ENCODE measurements around the gene FMO2. TPM values are rescaled to one million over a fixed set of nuclear protein-coding genes. Genes with fewer than 3 reads are reported as not detected.
A peak's percentile ranks its signal among the peaks of the same experiment; 100 is the strongest.

FMO2 gene
- total and polyA plus RNA-seq, 10 of the 15 experiments (the other 5 are each of a cell fraction or from before 2014, with no cell fraction given): not detected

DNA sequence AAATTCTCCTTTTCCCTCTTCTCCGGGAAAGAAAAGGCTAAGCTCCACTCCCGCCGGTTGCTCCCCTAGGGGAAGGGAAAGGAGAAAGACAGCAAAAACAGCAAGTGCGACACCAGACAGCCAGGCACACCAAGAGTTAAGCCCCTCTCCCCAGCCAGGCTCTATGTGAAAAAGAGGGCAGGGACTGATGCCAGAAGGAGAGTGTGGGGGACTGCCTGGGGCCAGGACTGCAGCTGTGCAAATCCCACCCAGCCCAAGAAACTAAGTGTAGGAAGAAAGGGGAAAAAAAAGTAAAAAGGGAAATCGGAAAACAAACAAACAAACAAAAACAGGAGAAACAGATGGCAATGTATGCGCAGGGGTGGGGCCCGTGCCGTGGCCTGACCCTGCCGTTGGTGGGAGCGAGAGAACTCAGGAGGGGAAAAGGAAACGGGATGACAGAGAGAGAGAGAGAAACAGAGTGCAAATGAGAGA lies 35.5 kb downstream of the FMO2 start (continued):
- TF ChIP-seq RBBP5 (conservative IDR thresholded peaks at IDR 0.05) (no peak), NBN (IDR thresholded peaks at IDR 0.05) (no peak), ZNF24 (IDR thresholded peaks at IDR 0.05) (no peak), SMARCA5 (IDR thresholded peaks at IDR 0.05) (no peak), EZH2 (IDR thresholded peaks at IDR 0.05; ENCODE audit: borderline replicate concordance, control insufficient read depth, low read depth, low read length) (no peak), SPI1 (IDR thresholded peaks at IDR 0.05; ENCODE audit: borderline replicate concordance, insufficient read depth, low read depth, low read length) (no peak), SP1 (IDR thresholded peaks at IDR 0.05; ENCODE audit: low read depth, low read length) (no peak)

DNA sequence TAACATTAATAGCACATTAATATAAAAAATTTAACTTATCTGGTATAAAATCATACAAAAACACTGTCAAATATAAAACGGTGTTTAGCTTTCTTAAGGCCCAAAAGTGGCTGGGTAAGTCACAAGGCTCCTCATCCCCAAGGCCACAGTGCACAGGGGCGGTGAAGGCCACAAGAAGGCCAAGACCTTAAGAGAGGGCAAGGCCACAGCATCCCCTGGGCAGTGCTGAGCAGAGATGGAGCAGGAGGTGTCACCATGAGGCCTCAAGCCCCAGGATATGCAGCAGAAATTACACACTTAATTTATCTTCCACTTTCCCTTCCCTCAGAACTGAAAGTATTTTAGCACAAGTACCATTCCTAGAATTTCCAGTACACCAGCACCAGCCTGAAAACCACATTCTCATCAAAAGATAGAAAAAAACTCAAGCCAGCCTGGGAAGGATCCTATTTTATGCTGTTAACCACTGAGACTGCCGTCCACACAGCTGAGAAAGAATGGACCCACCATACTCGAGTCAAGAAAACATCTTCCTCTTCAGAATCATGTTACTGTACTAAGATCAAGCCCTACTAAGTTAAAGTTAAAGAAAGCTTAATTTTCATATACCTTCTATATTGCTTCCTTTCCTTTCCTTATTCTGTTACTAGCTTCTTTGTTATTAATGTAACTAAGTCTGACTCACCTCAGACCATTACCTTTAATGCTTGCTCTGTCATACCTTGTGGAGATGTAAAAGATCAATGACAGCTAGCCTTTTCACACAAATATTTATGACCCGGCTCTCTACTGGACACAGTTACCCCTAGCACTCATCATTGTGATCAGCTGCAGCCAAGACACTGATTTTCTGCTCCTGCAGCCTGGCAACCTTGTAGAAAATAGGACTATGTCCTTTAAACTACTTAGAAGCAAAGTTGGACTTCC lies 36.8 kb downstream of the FMO2 start:
- no peaks in the 10 kb centered on the region for H3K9me3 ChIP-seq (replicated peaks; ENCODE audit: control insufficient read depth, insufficient read depth, low read length)
- ATAC-seq: 0 out of 3 replicates have a peak, but pooled peaks have one; percentile 32
- intact Hi-C loops (cut with micrococcal nuclease; ENCODE audit: unreplicated experiment): no loop called here
- no peak for TF ChIP-seq ZBED1 (IDR thresholded peaks at IDR 0.05; ENCODE audit: borderline replicate concordance)
- TF ChIP-seq NFXL1 (IDR thresholded peaks at IDR 0.05; ENCODE audit: borderline replicate concordance): no peak
- TF ChIP-seq CHD4 (IDR thresholded peaks at IDR 0.05): no peak
- no peak for TF ChIP-seq PAX8 (IDR thresholded peaks at IDR 0.05)
- no peaks in the 10 kb centered on the region for H3K4me1 ChIP-seq (ENCODE audit: control insufficient read depth, insufficient read depth, low read length)
- H3K27me3 ChIP-seq (replicated peaks in 1 of 2; ENCODE audit: control insufficient read depth in 2 of 2, insufficient read depth in 2 of 2, low read length in 1 of 2): no peaks in the 10 kb centered on the region
- H3K27ac ChIP-seq (ENCODE audit: control insufficient read depth, insufficient read depth): no peak overlapping the region
- ChIA-PET RAD21 (ENCODE audit: unreplicated experiment) (no interaction called here), POLR2A (no interaction called here), SMC1A (ENCODE audit: uncharacterized antibody, unreplicated experiment) (interaction anchor here (1.3 to 1.4 kb wide), 3 partner anchors 11 to 181 kb away, joined by 3 to 5 read pairs (median 4); partner anchors contain the start of gene FMO4), CTCF (interaction anchor here (1.3 to 1.5 kb wide), 2 partner anchors 8 to 92 kb away, joined by 3 to 4 read pairs; partner anchors contain the start of gene FMO4)
- H3K4me2 ChIP-seq (ENCODE audit: control insufficient read depth, insufficient read depth): no peak overlapping the region
- FAIRE-seq: no peak
- H3K79me2 ChIP-seq (ENCODE audit: control insufficient read depth, insufficient read depth, low read length): no peaks in the 10 kb centered on the region
- no peaks in the 10 kb centered on the region for H3K36me3 ChIP-seq (ENCODE audit: control insufficient read depth in 2 of 2, insufficient read depth in 2 of 2, low read length in 1 of 2)
- H3K4me3 ChIP-seq: no peak overlapping the region
- H2AFZ ChIP-seq (ENCODE audit: control insufficient read depth, low read depth, low read length): no peak overlapping the region
- H3K9ac ChIP-seq (ENCODE audit: control insufficient read depth, insufficient read depth, low read length): no peak overlapping the region
- 23% methylated on average over 5 of the region's 5 CpGs for WGBS (ENCODE audit: insufficient coverage, insufficient replicate concordance, low lambda C conversion rate, missing lambda C conversion rate)
- in situ Hi-C loops (cut with MboI): no loop called here
- DNase-seq (ENCODE audit: low read depth, low spot score): no peak
- H4K20me1 ChIP-seq (ENCODE audit: control insufficient read depth, insufficient read depth): no peaks in the 10 kb centered on the region
- BruUV-seq (replicated peaks): no TSS peak

All from GM12878 (cell line).